Hepatocyte (in vitro differentiated cells): ENCODE data around the gene DCAF11.

Source experiments
- EZH2 ChIP-seq: fragments of 200-600 bp; sonication (generic); IDR thresholded peaks from 2 replicates; pipeline ENCODE4 v1.6.1; 2016; ENCODE audit warnings: antibody characterized with exemption, mild to moderate bottlenecking, borderline replicate concordance
- EZH2phosphoT487 ChIP-seq: fragments of 200-600 bp; sonication (generic); IDR thresholded peaks from one replicate; pipeline ENCODE4 v1.6.1; 2018; ENCODE audit warnings: antibody characterized with exemption, mild to moderate bottlenecking, low read depth, moderate library complexity; ENCODE audit not compliant: unreplicated experiment, severe bottlenecking
- TF ChIP-seq, protein P1 (sequence below): fragments of 200-600 bp; sonication (generic); IDR thresholded peaks from 2 replicates; pipeline ENCODE4 v1.5.1; 2016; ENCODE audit warnings: antibody characterized with exemption, mild to moderate bottlenecking; ENCODE audit not compliant: poor library complexity

DNA sequence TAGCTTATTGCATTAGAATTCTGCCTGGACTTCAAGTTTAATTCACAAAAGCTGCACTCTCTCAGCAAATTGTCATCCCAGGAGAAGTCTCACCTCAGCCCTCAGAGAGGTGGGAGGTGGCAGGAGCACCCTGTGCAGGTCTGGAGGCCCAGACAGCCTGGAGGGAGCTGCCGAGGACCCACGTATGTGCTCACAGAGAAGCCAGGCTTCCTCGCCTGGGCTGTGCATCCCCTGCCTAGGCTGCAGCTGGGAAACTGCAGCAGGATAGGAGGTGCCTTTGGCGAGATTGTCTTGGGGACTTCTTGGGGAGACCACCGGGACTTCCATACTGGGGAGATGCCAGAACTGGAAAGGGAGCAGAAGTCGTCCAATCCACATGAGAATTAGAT, 34.4 kb upstream of the DCAF11 start:
- TF ChIP-seq, protein P1, sequence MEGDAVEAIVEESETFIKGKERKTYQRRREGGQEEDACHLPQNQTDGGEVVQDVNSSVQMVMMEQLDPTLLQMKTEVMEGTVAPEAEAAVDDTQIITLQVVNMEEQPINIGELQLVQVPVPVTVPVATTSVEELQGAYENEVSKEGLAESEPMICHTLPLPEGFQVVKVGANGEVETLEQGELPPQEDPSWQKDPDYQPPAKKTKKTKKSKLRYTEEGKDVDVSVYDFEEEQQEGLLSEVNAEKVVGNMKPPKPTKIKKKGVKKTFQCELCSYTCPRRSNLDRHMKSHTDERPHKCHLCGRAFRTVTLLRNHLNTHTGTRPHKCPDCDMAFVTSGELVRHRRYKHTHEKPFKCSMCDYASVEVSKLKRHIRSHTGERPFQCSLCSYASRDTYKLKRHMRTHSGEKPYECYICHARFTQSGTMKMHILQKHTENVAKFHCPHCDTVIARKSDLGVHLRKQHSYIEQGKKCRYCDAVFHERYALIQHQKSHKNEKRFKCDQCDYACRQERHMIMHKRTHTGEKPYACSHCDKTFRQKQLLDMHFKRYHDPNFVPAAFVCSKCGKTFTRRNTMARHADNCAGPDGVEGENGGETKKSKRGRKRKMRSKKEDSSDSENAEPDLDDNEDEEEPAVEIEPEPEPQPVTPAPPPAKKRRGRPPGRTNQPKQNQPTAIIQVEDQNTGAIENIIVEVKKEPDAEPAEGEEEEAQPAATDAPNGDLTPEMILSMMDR = no peak
- TF ChIP-seq EZH2phosphoT487 (no peak), EZH2 (no peak)
